Endodermal cell (in vitro differentiated cells): Measurements from ENCODE around the gene SPPL3. TPM values are rescaled to one million over a fixed set of nuclear protein-coding genes. Genes with fewer than 3 reads are reported as not detected.

Experiments
- DNase-seq: peaks from one replicate; pipeline ENCODE4 v3.0.0-alpha.2; 2017
- H3K27ac ChIP-seq: 2 replicates; pipeline ENCODE4 v1.5.1; 2013; ENCODE audit warnings: mild to moderate bottlenecking, low read depth, low read length, moderate library complexity
- H3K27me3 ChIP-seq: 2 replicates; pipeline ENCODE4 v1.6.1; 2013; ENCODE audit warnings: mild to moderate bottlenecking, low read length, moderate library complexity; ENCODE audit not compliant: insufficient read depth, control insufficient read depth, poor library complexity, severe bottlenecking
- H3K36me3 ChIP-seq: 2 replicates; pipeline ENCODE4 v1.7.0; 2013; ENCODE audit warnings: mild to moderate bottlenecking, low read length, moderate library complexity; ENCODE audit not compliant: control insufficient read depth, insufficient read depth
- H3K4me1 ChIP-seq: one replicate; pipeline ENCODE4 v1.7.0; 2013; ENCODE audit warnings: low read length; ENCODE audit not compliant: control insufficient read depth, insufficient read depth
- H3K4me3 ChIP-seq: 2 replicates; pipeline ENCODE4 v1.5.1; 2013; ENCODE audit warnings: mild to moderate bottlenecking, low read length, moderate library complexity
- H3K9ac ChIP-seq: 2 replicates; pipeline ENCODE4 v1.6.1; 2013; ENCODE audit warnings: mild to moderate bottlenecking, low read length, moderate library complexity; ENCODE audit not compliant: poor library complexity, severe bottlenecking; ENCODE audit errors: extremely low read depth
- H3K9me3 ChIP-seq: 2 replicates; pipeline ENCODE4 v1.6.1; 2013; ENCODE audit warnings: mild to moderate bottlenecking, low read length, moderate library complexity; ENCODE audit not compliant: control insufficient read depth
- H3K27ac Mint-ChIP-seq: 2 replicates; pipeline ENCODE4 v1.8.0; 2020; ENCODE audit warnings: mixed read lengths
- H3K27me3 Mint-ChIP-seq: 2 replicates; pipeline ENCODE4 v1.8.0; 2021; ENCODE audit warnings: mild to moderate bottlenecking, mixed read lengths; ENCODE audit not compliant: insufficient read depth
- H3K36me3 Mint-ChIP-seq: 2 replicates; pipeline ENCODE4 v1.8.0; 2020; ENCODE audit warnings: low read depth, mixed read lengths
- H3K4me1 Mint-ChIP-seq: 2 replicates; pipeline ENCODE4 v1.8.0; 2020; ENCODE audit warnings: mixed read lengths
- H3K4me3 Mint-ChIP-seq: 2 replicates; pipeline ENCODE4 v1.8.0; 2020; ENCODE audit warnings: mild to moderate bottlenecking, moderate library complexity, mixed read lengths
- H3K9me3 Mint-ChIP-seq: 2 replicates; pipeline ENCODE4 v1.8.0; 2020; ENCODE audit warnings: mild to moderate bottlenecking, mixed read lengths
- CTCF ChIP-seq: fragments of 200-600 bp; sonication (generic); conservative IDR thresholded peaks from 2 replicates; pipeline ENCODE4 v1.5.0; 2021; ENCODE audit warnings: antibody characterized with exemption, mild to moderate bottlenecking
- WGBS, 2 experiments: methylation state at CpG; one replicate each; pipeline versions ENCODE4 v1.1.5 to v1.1.7; 2013; ENCODE audit warnings: missing lambda C conversion rate in 2 of 2, mixed read lengths in 1 of 2; ENCODE audit not compliant: insufficient coverage in 1 of 2, insufficient read length in 1 of 2; 5-methylcytosine and 5-hydroxymethylcytosine counted together
- total RNA-seq, 2 donors: library from RNA; stranded (reverse); fragmentation: NEBNext Ultra II Directional in 1 of 2; extraction: Animal tissue kit (Norgen Biotek cat#: 25700) in 1 of 2; gene quantifications; 2 replicates in 1 of 2; 3 replicates in 1 of 2; pipeline ENCODE4 v1.2.1, GENCODE V29; 2021

SPPL3 gene
- total RNA-seq, 2 donors from 2014 or later: 41.1 to 46.8 TPM

- Histone ChIP-seq H3K4me1 (no peaks in the 10 kb centered on the region), H3K27me3 (no peaks in the 10 kb centered on the region), H3K36me3 (no peaks in the 10 kb centered on the region), H3K9ac (no peak overlapping the region), H3K9me3 (no peaks in the 10 kb centered on the region), H3K27ac (no peak overlapping the region), H3K4me3 (no peak overlapping the region)
- Mint-ChIP-seq H3K4me3 (no peak overlapping the region), H3K36me3 (no peaks in the 10 kb centered on the region), H3K27me3 (peaks cover 2% of the 10 kb centered on the region), H3K27ac (no peak overlapping the region), H3K9me3 (no peaks in the 10 kb centered on the region), H3K4me1 (no peaks in the 10 kb centered on the region)
- TF ChIP-seq CTCF: no peak
- no peak for DNase-seq
- WGBS, 2 experiments: 94 to 100% methylated on average over 3 to 4 of the region's 4 CpGs
Measured at GRCh38 chr12:120941412-120941811, 37.3 kb upstream of the SPPL3 start.

GRCh38 chr12:120940799-120941198 is 36.6 kb upstream of the SPPL3 start:
- 94 to 96% methylated on average over 3 to 4 of the region's 5 CpGs for WGBS, 2 experiments
- H3K27ac Mint-ChIP-seq: no peak overlapping the region

GRCh38 chr12:120940006-120940405 is 35.8 kb upstream of the SPPL3 start:
- Histone ChIP-seq H3K27ac (no peak overlapping the region), H3K4me1 (no peaks in the 10 kb centered on the region), H3K27me3 (no peaks in the 10 kb centered on the region), H3K9ac (no peak overlapping the region), H3K4me3 (no peak overlapping the region), H3K9me3 (no peaks in the 10 kb centered on the region), H3K36me3 (no peaks in the 10 kb centered on the region)
- no peaks in the 10 kb centered on the region for H3K36me3 Mint-ChIP-seq
- H3K4me1 Mint-ChIP-seq: no peaks in the 10 kb centered on the region
- H3K4me3 Mint-ChIP-seq: no peak overlapping the region
- no peak for TF ChIP-seq CTCF
- WGBS, 2 experiments: 90 to 92% methylated on average over 4 to 5 of the region's 5 CpGs
- no peak for DNase-seq
- H3K27me3 Mint-ChIP-seq: peaks cover 2% of the 10 kb centered on the region
- H3K9me3 Mint-ChIP-seq: no peaks in the 10 kb centered on the region
- H3K27ac Mint-ChIP-seq: no peak overlapping the region

More at GRCh38 chr12:120940799-120941198, 36.6 kb upstream of the SPPL3 start:
- no peaks in the 10 kb centered on the region for H3K27me3 ChIP-seq
- H3K36me3 ChIP-seq: no peaks in the 10 kb centered on the region
- no peak for TF ChIP-seq CTCF
- H3K36me3 Mint-ChIP-seq: no peaks in the 10 kb centered on the region
- no peaks in the 10 kb centered on the region for H3K9me3 ChIP-seq
- DNase-seq: no peak
- no peak overlapping the region for H3K4me3 Mint-ChIP-seq
- H3K9ac ChIP-seq: no peak overlapping the region
- H3K4me3 ChIP-seq: no peak overlapping the region
- H3K27me3 Mint-ChIP-seq: peaks cover 2% of the 10 kb centered on the region
- H3K4me1 ChIP-seq: no peaks in the 10 kb centered on the region
- no peak overlapping the region for H3K27ac ChIP-seq
- H3K4me1 Mint-ChIP-seq: no peaks in the 10 kb centered on the region
- no peaks in the 10 kb centered on the region for H3K9me3 Mint-ChIP-seq
